ENCODE data around the gene BAZ1A.

BAZ1A gene

DNA sequence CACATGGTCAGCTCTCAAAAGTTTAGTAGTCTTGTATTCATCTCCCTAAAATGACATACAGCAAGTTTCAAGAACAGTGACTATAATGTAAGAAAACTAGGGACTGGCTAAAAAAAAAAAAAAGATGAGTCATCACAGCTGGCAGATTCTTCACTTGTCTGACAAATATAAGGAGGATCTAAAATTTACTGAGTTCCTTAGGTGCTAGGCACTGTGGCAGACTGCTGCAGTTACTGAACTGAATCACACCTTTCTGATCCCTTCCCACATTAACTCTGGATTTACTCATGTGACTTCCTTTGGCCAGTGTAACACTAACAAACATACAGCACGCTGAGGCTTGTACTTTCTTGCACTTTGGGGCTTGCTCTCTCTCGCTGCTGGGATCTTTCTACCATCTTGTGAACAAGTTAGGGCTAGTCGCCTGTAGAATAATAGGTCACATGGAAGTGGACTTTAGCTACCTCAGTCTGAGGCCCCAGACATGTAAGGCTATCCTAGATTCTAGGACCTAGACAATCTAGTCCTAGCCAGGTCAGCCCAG, 32.1 kb downstream of the BAZ1A start:
- Histone ChIP-seq H3K18ac (ENCODE audit: low read depth in 1 of 2, low read length in 2 of 2) (peak overlapping the region; percentile 48 to 67), H3K9me3 (ENCODE audit: control insufficient read depth, low read length) (no peaks in the 10 kb centered on the region), H2BK120ac (ENCODE audit: low read depth, low read length) (no peak overlapping the region), H2BK15ac (ENCODE audit: low read depth, poor library complexity, severe bottlenecking) (no peak overlapping the region), H3K4me2 (ENCODE audit: low read length, poor library complexity, severe bottlenecking) (peak overlapping the region; percentile 19), H4K8ac (ENCODE audit: low read length) (no peak overlapping the region), H3K27me3 (ENCODE audit: control insufficient read depth in 1 of 2, insufficient read depth in 1 of 2, low read length in 2 of 2) (no peaks in the 10 kb centered on the region), H3K79me1 (replicated peaks; ENCODE audit: low read length, poor library complexity, severe bottlenecking) (peaks cover 9% of the 10 kb centered on the region), H2AK5ac (ENCODE audit: low read length, severe bottlenecking) (peak overlapping the region; percentile 63), H3K4me3 (ENCODE audit: insufficient read depth in 1 of 2, low read depth in 1 of 2, low read length in 2 of 2) (no peak overlapping the region), H3K4me1 (ENCODE audit: control insufficient read depth, insufficient read depth, low read depth, low read length) (peaks cover 2% of the 10 kb centered on the region), H3K4ac (ENCODE audit: low read depth in 1 of 2, low read length in 2 of 2) (no peak overlapping the region), H3K27ac (ENCODE audit: low read length, poor library complexity, severe bottlenecking) (peak overlapping the region; percentile 91), H2BK12ac (ENCODE audit: low read length in 2 of 2) (peak overlapping the region in 1 of 2 experiments; percentile 67), H2AFZ (ENCODE audit: low read depth, low read length) (no peak overlapping the region), H3K14ac (ENCODE audit: low read length in 2 of 2) (no peak overlapping the region), H4K91ac (ENCODE audit: low read length) (no peak overlapping the region), H2BK5ac (ENCODE audit: low read depth, low read length, poor library complexity, severe bottlenecking) (peak overlapping the region; percentile 11), H3K36me3 (ENCODE audit: control insufficient read depth in 1 of 2, insufficient read depth in 2 of 2, low read depth in 1 of 2, low read length in 2 of 2) (peaks cover 0 to 3% of the 10 kb centered on the region in 2 experiments), H3K9ac (ENCODE audit: low read length) (peak overlapping the region; percentile 55), H3K23ac (ENCODE audit: low read length in 2 of 2) (no peak overlapping the region)
- peak; percentile 83 for DNase-seq
- WGBS, result 75% methylated on average over 3 of the region's 3 CpGs

DNA sequence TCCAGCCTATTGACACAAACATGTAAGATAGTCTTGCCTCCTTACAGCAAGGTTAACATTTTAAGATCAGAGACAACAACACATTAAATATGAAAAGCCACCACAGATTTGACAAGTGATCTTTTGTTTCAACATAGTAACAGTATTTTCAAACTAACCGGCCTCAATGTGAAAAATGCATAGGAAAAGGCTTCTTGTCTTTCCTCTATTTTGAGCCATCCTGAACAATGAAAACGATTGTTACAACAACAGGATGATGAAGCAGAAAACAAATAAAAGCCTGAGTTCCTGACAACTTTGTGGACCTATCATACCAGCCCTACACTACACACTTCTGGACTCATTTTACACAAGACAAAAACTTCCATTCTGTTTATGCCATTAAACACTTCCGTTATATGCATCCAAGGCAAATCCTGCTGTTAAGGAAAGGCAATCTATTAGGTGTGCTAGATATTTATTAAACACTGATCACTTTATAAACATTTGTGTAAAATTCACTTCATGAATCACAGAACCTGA, 37.3 kb downstream of the BAZ1A start:
- H3K79me1 ChIP-seq (replicated peaks; ENCODE audit: low read length, poor library complexity, severe bottlenecking), result peaks cover 12% of the 10 kb centered on the region
- H3K4ac ChIP-seq (ENCODE audit: low read depth in 1 of 2, low read length in 2 of 2), result no peak overlapping the region

DNA sequence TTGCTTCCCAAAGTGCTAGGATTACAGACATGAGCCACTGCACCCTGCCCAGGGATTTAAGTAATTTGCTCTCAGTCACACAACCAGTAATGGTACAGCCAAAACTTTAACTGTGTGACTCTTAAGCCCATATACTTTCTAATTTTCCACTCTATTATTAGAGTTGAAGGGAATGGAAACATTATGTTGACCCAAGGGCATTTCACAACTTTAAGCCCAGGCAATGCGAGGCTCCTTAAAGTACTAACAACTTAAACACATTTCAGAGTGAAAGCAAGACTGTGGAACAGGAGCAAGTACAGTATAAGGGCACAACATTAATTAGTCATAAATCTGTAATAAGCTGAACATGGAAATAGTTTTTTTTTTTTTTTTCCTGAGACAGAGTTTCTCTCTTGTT, 39.8 kb downstream of the BAZ1A start:
- Histone ChIP-seq H4K8ac (ENCODE audit: low read length) (no peak overlapping the region), H3K4ac (ENCODE audit: low read depth in 1 of 2, low read length in 2 of 2) (no peak overlapping the region), H2AK5ac (ENCODE audit: low read length, severe bottlenecking) (no peak overlapping the region), H3K27me3 (ENCODE audit: control insufficient read depth in 1 of 2, insufficient read depth in 1 of 2, low read length in 2 of 2) (no peaks in the 10 kb centered on the region), H2BK12ac (ENCODE audit: low read length in 2 of 2) (no peak overlapping the region), H3K4me2 (ENCODE audit: low read length, poor library complexity, severe bottlenecking) (no peak overlapping the region), H2BK5ac (ENCODE audit: low read depth, low read length, poor library complexity, severe bottlenecking) (no peak overlapping the region), H2BK15ac (ENCODE audit: low read depth, poor library complexity, severe bottlenecking) (no peak overlapping the region), H2BK120ac (ENCODE audit: low read depth, low read length) (no peak overlapping the region), H3K27ac (ENCODE audit: low read length, poor library complexity, severe bottlenecking) (no peak overlapping the region), H3K9ac (ENCODE audit: low read length) (no peak overlapping the region), H3K9me3 (ENCODE audit: control insufficient read depth, low read length) (no peaks in the 10 kb centered on the region), H4K91ac (ENCODE audit: low read length) (no peak overlapping the region), H3K4me1 (ENCODE audit: control insufficient read depth, insufficient read depth, low read depth, low read length) (no peaks in the 10 kb centered on the region), H3K36me3 (ENCODE audit: control insufficient read depth in 1 of 2, insufficient read depth in 2 of 2, low read depth in 1 of 2, low read length in 2 of 2) (no peaks in the 10 kb centered on the region), H3K14ac (ENCODE audit: low read length in 2 of 2) (no peak overlapping the region), H3K4me3 (ENCODE audit: insufficient read depth in 1 of 2, low read depth in 1 of 2, low read length in 2 of 2) (no peak overlapping the region), H3K79me1 (replicated peaks; ENCODE audit: low read length, poor library complexity, severe bottlenecking) (peaks cover 17% of the 10 kb centered on the region), H2AFZ (ENCODE audit: low read depth, low read length) (no peak overlapping the region), H3K18ac (ENCODE audit: low read depth in 1 of 2, low read length in 2 of 2) (no peak overlapping the region), H3K23ac (ENCODE audit: low read length in 2 of 2) (no peak overlapping the region)
- DNase-seq, result peak; percentile 10
- no CpG with 5 or more reads among the region's 1 CpG for WGBS

More for the DNA sequence above, 37.3 kb downstream of the BAZ1A start:
- DNase-seq, result no peak
- no peak overlapping the region for H2BK120ac ChIP-seq (ENCODE audit: low read depth, low read length)
- H2AK5ac ChIP-seq (ENCODE audit: low read length, severe bottlenecking), result no peak overlapping the region
- no peak overlapping the region for H3K4me3 ChIP-seq (ENCODE audit: insufficient read depth in 1 of 2, low read depth in 1 of 2, low read length in 2 of 2)
- no peak overlapping the region for H3K23ac ChIP-seq (ENCODE audit: low read length in 2 of 2)
- H2BK5ac ChIP-seq (ENCODE audit: low read depth, low read length, poor library complexity, severe bottlenecking), result no peak overlapping the region
- H3K27ac ChIP-seq (ENCODE audit: low read length, poor library complexity, severe bottlenecking), result no peak overlapping the region
- H3K4me2 ChIP-seq (ENCODE audit: low read length, poor library complexity, severe bottlenecking), result no peak overlapping the region
- no peak overlapping the region for H4K91ac ChIP-seq (ENCODE audit: low read length)
- no peak overlapping the region for H3K18ac ChIP-seq (ENCODE audit: low read depth in 1 of 2, low read length in 2 of 2)
- H2BK15ac ChIP-seq (ENCODE audit: low read depth, poor library complexity, severe bottlenecking), result no peak overlapping the region
- no peak overlapping the region for H2BK12ac ChIP-seq (ENCODE audit: low read length in 2 of 2)
- H3K9ac ChIP-seq (ENCODE audit: low read length), result no peak overlapping the region
- no peaks in the 10 kb centered on the region for H3K9me3 ChIP-seq (ENCODE audit: control insufficient read depth, low read length)
- H3K27me3 ChIP-seq (ENCODE audit: control insufficient read depth in 1 of 2, insufficient read depth in 1 of 2, low read length in 2 of 2), result no peaks in the 10 kb centered on the region
- H3K14ac ChIP-seq (ENCODE audit: low read length in 2 of 2), result no peak overlapping the region
- no peak overlapping the region for H4K8ac ChIP-seq (ENCODE audit: low read length)
- no peak overlapping the region for H2AFZ ChIP-seq (ENCODE audit: low read depth, low read length)
- H3K36me3 ChIP-seq (ENCODE audit: control insufficient read depth in 1 of 2, insufficient read depth in 2 of 2, low read depth in 1 of 2, low read length in 2 of 2), result no peaks in the 10 kb centered on the region
- 90% methylated on average over 2 of the region's 3 CpGs for WGBS
- no peaks in the 10 kb centered on the region for H3K4me1 ChIP-seq (ENCODE audit: control insufficient read depth, insufficient read depth, low read depth, low read length)

DNA sequence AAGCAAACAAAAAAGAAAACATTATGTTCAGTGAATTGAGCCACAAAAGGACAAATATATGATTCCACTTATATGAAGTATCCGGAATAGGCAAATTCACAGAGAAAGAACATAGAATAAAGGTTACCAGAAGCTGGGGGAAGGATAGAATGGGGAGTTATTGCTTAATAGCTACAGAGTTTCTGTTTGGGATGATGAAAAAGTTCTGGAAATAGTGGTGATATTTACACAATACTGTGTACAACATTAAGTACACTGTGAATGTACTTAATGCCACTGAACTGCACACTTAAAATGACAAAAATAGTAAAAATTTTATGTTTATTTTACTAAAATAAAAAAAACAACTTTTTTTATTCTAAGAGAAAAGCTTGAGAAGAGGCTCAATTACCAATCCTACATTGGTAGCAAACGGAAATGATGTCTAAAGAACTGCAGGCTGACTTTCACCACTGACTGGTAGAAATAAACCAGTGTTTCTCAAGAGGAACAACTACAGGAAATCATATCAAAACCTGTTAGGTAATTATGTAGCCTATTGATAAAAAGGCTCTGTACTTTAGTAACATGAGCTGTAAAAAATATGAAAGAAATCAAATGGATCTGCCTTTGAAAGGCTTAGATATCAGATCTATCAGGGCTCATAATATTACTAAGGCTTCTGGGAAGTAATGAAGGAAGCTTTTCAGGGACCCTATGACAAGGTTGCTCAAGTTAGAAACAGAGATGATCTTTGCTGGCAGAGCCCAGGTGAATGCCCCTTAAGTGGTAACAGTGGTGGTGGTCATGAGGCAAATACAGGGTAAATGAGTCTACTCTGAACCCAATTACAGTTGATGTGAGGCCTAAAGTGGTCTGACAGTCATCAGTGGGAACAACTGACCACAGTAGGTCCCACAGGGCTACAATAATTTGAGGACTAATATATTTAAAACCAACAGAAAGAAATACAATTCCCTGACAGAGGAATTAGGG, 41.3 kb downstream of the BAZ1A start:
- Histone ChIP-seq H3K79me1 (replicated peaks; ENCODE audit: low read length, poor library complexity, severe bottlenecking) (peaks cover 13% of the 10 kb centered on the region), H3K9me3 (ENCODE audit: control insufficient read depth, low read length) (no peaks in the 10 kb centered on the region), H3K18ac (ENCODE audit: low read depth in 1 of 2, low read length in 2 of 2) (no peak overlapping the region), H3K27ac (ENCODE audit: low read length, poor library complexity, severe bottlenecking) (no peak overlapping the region), H3K4ac (ENCODE audit: low read depth in 1 of 2, low read length in 2 of 2) (no peak overlapping the region), H3K4me1 (ENCODE audit: control insufficient read depth, insufficient read depth, low read depth, low read length) (no peaks in the 10 kb centered on the region), H2BK120ac (ENCODE audit: low read depth, low read length) (no peak overlapping the region), H3K4me2 (ENCODE audit: low read length, poor library complexity, severe bottlenecking) (no peak overlapping the region), H3K27me3 (ENCODE audit: control insufficient read depth in 1 of 2, insufficient read depth in 1 of 2, low read length in 2 of 2) (no peaks in the 10 kb centered on the region), H2AFZ (ENCODE audit: low read depth, low read length) (no peak overlapping the region), H2BK5ac (ENCODE audit: low read depth, low read length, poor library complexity, severe bottlenecking) (no peak overlapping the region), H3K14ac (ENCODE audit: low read length in 2 of 2) (no peak overlapping the region), H3K4me3 (ENCODE audit: insufficient read depth in 1 of 2, low read depth in 1 of 2, low read length in 2 of 2) (no peak overlapping the region), H4K91ac (ENCODE audit: low read length) (no peak overlapping the region), H2BK15ac (ENCODE audit: low read depth, poor library complexity, severe bottlenecking) (no peak overlapping the region), H2AK5ac (ENCODE audit: low read length, severe bottlenecking) (no peak overlapping the region), H3K9ac (ENCODE audit: low read length) (no peak overlapping the region), H3K23ac (ENCODE audit: low read length in 2 of 2) (no peak overlapping the region), H2BK12ac (ENCODE audit: low read length in 2 of 2) (no peak overlapping the region), H4K8ac (ENCODE audit: low read length) (no peak overlapping the region), H3K36me3 (ENCODE audit: control insufficient read depth in 1 of 2, insufficient read depth in 2 of 2, low read depth in 1 of 2, low read length in 2 of 2) (no peaks in the 10 kb centered on the region)
- 90% methylated on average over 2 of the region's 2 CpGs for WGBS
- DNase-seq, result peak; percentile 29
